ENCODE results near the gene ANGEL1. TPM values are rescaled to one million over a fixed set of nuclear protein-coding genes. Genes with fewer than 3 reads are reported as not detected.

ANGEL1 gene
- total and polyA plus RNA-seq, 12 donors: 5.5 to 17.1 (median 12.0) TPM

- Histone ChIP-seq H3K27ac (no peak overlapping the region), H3K36me3 (peaks cover 0 to 15% (median 0%) of the 10 kb centered on the region in 9 donors), H3K4me3 (no peak overlapping the region), H3K9me3 (peaks cover 0 to 67% (median 15%) of the 10 kb centered on the region in 11 donors), H3K4me1 (peaks cover 0 to 9% (median 0%) of the 10 kb centered on the region in 9 donors), H3K27me3 (no peaks in the 10 kb centered on the region)
- TF ChIP-seq CTCF (IDR thresholded peaks at IDR 0.05): no peak
- intact Hi-C loops (cut with DNase I): no loop called here
- DNase-seq: no peak
- 80 to 90% methylated on average over 7 of the region's 7 CpGs for WGBS, 2 donors
- no peak for ATAC-seq
Measured at GRCh38 chr14:76742966-76743365, 69.7 kb downstream of the ANGEL1 start.

- H3K36me3 ChIP-seq: peaks cover 0 to 15% (median 0%) of the 10 kb centered on the region in 9 donors
- H3K9me3 ChIP-seq: peaks cover 0 to 75% (median 15%) of the 10 kb centered on the region in 11 donors
- H3K27ac ChIP-seq: no peak overlapping the region
- TF ChIP-seq CTCF (IDR thresholded peaks at IDR 0.05): no peak
- 80 to 91% methylated on average over 6 of the region's 6 CpGs for WGBS, 2 donors
- intact Hi-C loops (cut with DNase I): no loop called here
- H3K4me1 ChIP-seq: peaks cover 0 to 9% (median 0%) of the 10 kb centered on the region in 9 donors
- no peak for DNase-seq
- no peak overlapping the region for H3K4me3 ChIP-seq
- ATAC-seq: no peak
- H3K27me3 ChIP-seq: no peaks in the 10 kb centered on the region
Measured at GRCh38 chr14:76742185-76742584, 70.5 kb downstream of the ANGEL1 start.

- Histone ChIP-seq H3K27me3 (no peaks in the 10 kb centered on the region), H3K4me1 (peaks cover 0 to 9% (median 0%) of the 10 kb centered on the region in 9 donors), H3K4me3 (no peak overlapping the region), H3K36me3 (peaks cover 0 to 15% (median 0%) of the 10 kb centered on the region in 9 donors), H3K9me3 (peaks cover 0 to 80% (median 15%) of the 10 kb centered on the region in 11 donors), H3K27ac (no peak overlapping the region)
- DNase-seq (no peak), ATAC-seq (no peak)
- 90 to 100% methylated on average over 1 of the region's 1 CpG for WGBS, 2 donors
- intact Hi-C loops (cut with DNase I): no loop called here
- TF ChIP-seq CTCF (IDR thresholded peaks at IDR 0.05): no peak
Measured at GRCh38 chr14:76741074-76741473, 71.6 kb downstream of the ANGEL1 start.

Other genes starting within 250 kb of the ANGEL1 start
- gene VASH1, start 51.4 kb downstream of the ANGEL1 start, total RNA-seq: 10 to 100 TPM in 8 of 10 donors, 1 to 10 TPM in 2; 9.1 to 20.2 (median 12.9) TPM
- 10 to 100 TPM; 13.2 to 13.6 TPM for gene VASH1, start 51.4 kb downstream of the ANGEL1 start, polyA plus RNA-seq
- gene LRRC74A, start 13.5 kb upstream of the ANGEL1 start, total RNA-seq: not detected
- gene LRRC74A, start 13.5 kb upstream of the ANGEL1 start, polyA plus RNA-seq: not detected
- 10 to 100 TPM; 25.1 to 66.6 (median 36.4) TPM for gene IRF2BPL, start 215.8 kb upstream of the ANGEL1 start, total RNA-seq
- 10 to 100 TPM in 1 of 2 donors, 1 to 10 TPM in 1; 6.6 to 15.4 TPM for gene IRF2BPL, start 215.8 kb upstream of the ANGEL1 start, polyA plus RNA-seq